Right ventricle myocardium inferior (tissue), 1 donor: ENCODE results near the gene NKD2. TPM values are rescaled to one million over a fixed set of nuclear protein-coding genes. Genes with fewer than 3 reads are reported as not detected.
A peak's percentile ranks its signal among the peaks of the same experiment; 100 is the strongest.
"Not testable (repeated sequence)": the region's sequence is repeated elsewhere in the genome, so short reads cannot be mapped to it uniquely, and the experiment has no call there.

Source experiments
- ATAC-seq: fragments of 200-7000 bp; cut with Tn5 transposase; one replicate; pipeline ENCODE4 v1.9.1; 2020; ENCODE audit warnings: mild to moderate bottlenecking, moderate library complexity
- DNase-seq: peaks from one replicate; pipeline ENCODE4 v3.0.0; 2021; ENCODE audit errors: missing footprints
- intact Hi-C: fragments of 100-400 bp; cut with DNase I; formaldehyde crosslinking; loops from one replicate; pipeline ENCODE4 v1.11.0; 2022
- long read RNA-seq: library from polyadenylated mRNA; unstranded; transcript quantifications from one replicate; pipeline ENCODE4 v2.0.0, GENCODE V29; 2021
- total RNA-seq: library from RNA; stranded (reverse); fragmentation: NEBNext Ultra II Directional; extraction: Animal tissue kit (Norgen Biotek cat#: 25700); gene quantifications from one replicate; pipeline ENCODE4 v1.2.1, GENCODE V29; 2021
- donor health status: DM: no; HTN: yes; CAD: no; lungs with severe emphysema.

The NKD2 gene, protein sequence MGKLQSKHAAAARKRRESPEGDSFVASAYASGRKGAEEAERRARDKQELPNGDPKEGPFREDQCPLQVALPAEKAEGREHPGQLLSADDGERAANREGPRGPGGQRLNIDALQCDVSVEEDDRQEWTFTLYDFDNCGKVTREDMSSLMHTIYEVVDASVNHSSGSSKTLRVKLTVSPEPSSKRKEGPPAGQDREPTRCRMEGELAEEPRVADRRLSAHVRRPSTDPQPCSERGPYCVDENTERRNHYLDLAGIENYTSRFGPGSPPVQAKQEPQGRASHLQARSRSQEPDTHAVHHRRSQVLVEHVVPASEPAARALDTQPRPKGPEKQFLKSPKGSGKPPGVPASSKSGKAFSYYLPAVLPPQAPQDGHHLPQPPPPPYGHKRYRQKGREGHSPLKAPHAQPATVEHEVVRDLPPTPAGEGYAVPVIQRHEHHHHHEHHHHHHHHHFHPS
- 4.4 TPM for total RNA-seq
- long read RNA-seq, partial matches to known transcripts = 0 of 1 reads
- long read RNA-seq, other reads (novel, unspliced or antisense) = 0 of 1 reads

DNA sequence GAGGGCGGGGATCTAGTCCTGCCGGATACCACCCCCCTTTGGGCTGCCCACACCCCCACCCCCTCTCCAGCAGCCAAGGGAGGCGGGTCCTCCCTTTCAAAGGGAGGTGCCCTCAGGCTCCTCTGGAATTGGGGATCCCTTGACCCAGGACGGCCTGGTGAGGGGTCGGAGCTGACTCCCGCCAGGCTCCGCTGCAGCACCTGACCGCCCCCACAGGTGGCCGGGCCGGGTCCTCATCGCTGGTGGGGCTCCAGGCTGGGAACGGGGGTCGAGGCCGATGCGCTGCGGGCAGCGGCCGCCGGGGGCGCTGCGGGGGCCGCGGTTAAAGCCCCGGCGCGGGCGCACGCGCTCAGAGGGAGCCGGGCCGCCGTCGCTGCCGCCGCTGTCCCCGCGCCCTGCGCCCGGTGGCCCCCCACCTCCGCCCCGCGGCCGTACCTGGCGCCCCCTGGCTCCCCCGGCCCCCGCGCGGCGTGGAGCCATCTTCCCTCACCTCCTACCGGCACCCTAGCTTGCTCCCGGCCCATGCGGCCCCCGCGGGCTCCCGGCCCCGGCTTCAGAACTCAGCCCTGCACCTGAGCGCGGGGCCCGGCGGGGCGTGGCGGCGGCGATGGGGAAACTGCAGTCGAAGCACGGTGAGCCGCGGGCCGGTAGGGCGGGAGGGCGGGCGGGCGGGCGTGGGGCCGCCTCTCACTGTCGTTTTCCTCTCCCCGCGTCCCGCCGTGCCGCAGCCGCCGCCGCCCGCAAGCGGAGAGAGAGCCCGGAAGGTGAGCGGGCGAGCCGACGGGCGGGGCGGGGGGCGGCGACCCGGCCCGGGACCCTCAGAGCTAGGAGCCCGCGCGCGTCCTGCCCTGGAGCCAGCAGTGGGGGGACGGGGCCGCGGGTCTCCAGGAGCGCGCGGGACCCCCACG lies at the start of gene NKD2:
NKD2 (plus strand) TSS at position 352 of the 908 bp plus-strand sequence; CDS start at position 608, 256 bp downstream.
- ATAC-seq = peak; percentile 23
- intact Hi-C loops = no loop called here
- no peak for DNase-seq

DNA sequence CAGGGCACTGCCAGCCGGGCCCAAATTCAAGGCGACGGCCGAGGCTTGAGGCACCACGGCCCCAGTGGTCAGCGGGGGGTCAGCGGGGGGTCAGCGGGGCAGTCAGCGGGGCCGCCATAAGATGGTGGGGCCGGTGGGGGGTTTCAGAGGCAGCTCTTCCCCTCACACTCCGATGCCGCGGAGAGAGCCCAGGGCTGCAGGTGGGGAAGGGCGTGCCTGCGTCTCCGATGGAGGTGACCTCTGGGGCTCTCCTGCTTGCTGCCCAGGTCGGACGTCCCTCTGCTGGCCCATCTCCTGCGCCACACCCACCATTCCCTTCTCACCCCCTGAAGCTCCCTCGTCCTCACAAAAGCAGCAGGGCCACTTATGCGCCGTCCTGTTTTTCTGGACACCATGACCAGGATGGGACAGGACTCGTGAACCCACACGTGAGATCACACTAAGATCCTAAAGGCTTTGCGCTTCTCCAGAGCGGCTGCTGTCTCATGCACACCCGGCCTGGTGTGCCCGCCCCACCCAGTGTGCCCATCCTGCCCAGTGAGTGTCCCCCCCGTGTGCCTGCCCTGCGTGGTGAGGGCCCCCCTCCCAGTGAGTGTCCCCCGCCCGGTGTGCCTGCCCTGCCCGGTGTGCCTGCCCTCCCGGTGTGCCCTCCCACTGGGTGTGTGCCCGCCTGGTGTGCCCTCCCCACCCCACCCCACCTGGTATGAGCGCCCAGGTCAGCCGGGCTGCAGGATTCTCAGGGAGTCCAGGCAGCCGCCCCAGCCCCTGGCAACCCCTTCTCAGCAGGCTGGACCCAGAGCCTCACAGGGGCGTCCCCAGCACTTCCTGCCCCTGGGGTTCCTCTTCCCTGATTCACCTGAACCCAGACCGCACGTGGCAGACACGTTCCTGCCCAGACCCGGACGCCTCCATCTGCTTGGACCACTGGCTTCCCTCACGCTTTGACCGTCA lies 48.7 kb upstream of the NKD2 start:
- no peak for ATAC-seq
- no peak for DNase-seq
- intact Hi-C loops = no loop called here

DNA sequence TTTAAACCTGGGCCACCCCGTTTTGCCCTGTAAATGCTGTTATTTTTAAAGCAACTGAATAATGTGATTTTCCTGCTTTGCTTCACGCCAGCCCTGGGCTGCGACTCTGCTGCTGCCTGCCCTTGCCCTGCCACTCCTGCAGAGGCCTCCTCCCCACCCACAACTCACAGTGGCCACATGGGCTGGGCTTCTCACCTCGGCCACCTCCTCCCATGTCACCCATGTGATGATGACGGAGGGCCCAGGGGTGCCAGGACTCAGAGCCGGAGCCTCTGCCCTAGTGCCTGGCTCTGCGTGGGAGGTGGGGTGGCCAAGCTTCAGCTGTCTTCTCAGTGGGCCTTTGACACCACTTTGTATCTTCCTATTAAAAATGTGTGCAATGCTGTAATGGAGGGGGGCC lies 48.1 kb upstream of the NKD2 start:
- intact Hi-C loops = no loop called here
- ATAC-seq (no peak), DNase-seq (no peak)

DNA sequence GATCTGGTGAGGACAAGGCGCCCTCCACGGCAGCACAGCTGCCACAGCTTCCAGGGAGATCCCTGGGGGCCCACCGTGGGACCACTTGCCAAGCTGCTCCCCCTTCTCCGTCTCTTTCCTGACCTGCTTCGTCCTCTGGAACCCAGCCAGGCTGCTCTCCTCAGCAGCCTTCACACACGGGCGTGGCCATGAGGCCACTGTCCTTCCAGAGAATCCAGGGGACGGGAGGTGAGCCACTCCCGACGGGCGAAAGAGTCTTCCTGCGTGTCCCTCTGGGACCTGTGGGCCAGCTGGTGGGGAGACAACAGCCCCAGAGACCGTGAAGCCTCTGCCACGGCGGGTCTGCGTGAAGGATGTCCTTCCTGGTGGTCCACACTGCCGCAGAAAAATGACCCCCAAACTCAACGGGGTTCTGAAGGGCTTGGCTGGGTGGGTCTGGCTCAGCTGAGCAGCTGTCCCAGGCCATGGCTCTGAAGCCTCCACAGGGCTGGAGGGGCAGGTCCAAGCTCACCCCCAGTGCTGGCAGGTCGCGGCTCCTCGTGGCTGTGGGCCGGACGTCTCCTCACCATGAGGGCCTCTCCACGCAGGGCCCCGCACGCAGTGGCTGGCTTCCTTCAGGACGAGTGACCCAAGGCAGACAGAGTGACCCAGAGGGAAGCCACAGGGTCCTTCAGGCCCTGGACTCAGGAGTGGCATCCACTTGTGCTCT lies 47.4 kb upstream of the NKD2 start:
- intact Hi-C loops = no loop called here
- no peak for ATAC-seq
- DNase-seq = no peak

DNA sequence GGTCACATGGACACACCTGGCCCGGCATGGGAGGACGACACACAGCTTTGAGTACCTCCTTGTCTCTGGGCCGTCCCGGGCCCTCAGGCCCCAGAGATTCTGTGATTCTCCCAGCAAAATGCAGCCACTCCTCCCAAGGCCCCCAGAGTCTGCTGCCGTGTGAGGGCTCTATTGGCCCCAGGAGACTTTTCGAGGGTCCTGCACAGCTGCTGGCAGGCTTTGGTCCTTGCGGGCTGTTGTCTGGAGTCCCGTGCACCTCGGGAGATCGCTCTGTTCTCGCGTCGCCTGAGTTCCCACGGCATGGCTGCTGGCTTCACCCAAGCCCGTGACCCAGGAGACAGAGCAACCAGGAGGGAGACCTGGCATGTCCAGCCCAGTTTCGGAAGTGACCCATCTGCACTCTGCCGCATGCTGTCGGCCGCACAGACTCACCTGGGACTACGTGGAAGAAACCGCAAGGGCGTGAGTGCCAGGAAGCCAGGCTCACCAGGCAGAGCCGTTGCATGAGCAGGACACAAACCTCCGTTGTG lies 46.8 kb upstream of the NKD2 start:
- DNase-seq (no peak), ATAC-seq (no peak)
- intact Hi-C loops = no loop called here

DNA sequence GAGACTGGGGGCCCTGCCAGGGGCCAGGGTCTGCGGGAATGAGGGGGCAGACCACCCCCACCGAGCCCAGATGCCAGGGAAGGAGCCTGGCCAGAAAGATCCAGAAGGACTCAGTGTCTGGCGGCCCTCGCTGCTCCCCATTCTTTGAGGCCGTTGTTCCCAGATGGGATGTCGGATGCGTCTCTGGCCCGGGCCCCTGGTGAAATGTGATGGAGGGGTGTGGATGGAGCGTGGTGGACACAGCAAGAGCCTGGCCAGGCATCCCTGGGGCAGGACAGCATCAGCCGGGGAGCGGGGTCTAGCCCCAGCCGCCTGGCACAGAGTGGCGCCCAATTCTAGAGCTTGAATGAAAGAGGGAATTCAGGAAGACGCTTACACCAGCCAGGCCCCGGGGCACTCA lies 46.2 kb upstream of the NKD2 start:
- DNase-seq (no peak), ATAC-seq (no peak)
- intact Hi-C loops = no loop called here

DNA sequence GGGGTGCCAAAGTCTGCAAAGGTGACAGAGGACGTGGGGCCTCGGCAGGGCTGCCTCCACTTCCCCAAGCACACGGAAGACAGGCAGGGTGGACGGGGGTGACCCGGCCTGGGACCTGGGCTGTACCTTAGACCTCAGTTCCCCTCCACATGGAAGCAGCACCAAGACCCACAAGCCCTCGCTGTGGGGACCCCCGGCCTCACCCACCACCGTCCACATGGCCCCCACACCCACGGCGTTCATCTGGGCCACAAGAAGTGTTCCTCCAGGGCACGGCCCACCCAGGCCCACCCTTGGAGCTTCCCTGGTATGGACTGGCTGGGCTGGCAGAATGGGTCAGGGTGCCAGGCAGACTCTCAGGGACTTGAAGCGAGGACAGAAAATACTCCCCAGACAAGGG lies 45.8 kb upstream of the NKD2 start:
- intact Hi-C loops = no loop called here
- no peak for DNase-seq
- ATAC-seq = no peak

DNA sequence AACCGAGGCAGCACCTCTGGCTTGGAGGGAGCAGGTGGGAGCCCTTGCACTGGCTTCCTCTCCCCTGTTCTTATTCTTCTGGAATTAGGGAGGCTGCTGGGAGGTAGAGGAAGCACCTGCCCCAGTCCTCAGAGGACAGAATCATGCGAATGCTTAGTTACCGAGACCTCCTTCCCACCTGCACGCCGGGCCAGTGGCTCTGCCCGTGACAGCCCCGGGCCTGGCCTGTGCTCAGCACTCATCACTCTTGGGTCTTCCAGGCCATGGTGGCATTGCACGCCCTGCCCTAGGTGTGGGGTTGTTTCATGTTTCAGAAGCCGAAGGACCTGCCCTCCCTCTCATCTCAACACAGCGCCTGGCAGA lies 45.3 kb upstream of the NKD2 start:
- DNase-seq (no peak), ATAC-seq (no peak)
- intact Hi-C loops = no loop called here

DNA sequence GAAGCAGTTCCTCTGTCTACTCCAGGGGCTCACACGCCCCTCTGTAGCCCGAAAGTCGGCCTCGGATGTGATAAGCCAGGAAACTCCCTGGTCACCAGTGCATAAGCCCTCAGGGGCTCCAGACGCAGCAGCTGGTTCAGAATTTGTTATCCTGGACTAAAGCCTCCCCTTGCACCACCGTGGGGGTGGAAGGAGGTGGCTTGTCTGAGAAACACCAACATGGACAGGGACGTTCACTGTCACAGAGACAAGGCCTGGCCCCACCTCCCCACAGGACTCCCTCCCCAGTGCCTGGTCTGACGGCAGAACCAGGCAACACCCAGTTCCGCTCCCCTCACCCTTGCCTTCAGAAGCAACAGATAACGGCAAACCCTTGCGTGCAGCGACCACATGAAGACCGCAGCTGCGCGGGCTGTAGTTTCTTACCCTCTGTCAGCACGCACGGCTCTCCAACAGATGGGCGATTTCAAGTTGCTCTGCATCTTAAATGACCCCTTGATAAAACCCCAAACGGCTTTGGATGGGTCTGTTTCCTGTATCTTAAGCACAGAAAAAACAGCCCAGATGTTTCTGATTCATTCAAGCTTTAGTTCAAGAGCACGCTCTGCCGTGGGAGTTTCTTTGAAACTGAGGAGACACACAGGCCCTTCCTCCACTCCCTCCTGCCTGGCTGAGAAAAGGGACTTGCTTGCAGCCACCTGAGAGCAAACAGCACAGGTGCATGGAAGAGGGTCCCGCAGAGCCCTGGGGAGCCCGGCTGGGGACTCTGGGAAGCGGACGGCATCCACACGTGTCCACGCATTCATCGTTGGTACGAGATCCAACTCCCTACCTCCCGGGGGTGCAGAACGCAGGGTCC lies 44.7 kb upstream of the NKD2 start:
- intact Hi-C loops = no loop called here
- ATAC-seq (peak; percentile 81), DNase-seq (no peak)

DNA sequence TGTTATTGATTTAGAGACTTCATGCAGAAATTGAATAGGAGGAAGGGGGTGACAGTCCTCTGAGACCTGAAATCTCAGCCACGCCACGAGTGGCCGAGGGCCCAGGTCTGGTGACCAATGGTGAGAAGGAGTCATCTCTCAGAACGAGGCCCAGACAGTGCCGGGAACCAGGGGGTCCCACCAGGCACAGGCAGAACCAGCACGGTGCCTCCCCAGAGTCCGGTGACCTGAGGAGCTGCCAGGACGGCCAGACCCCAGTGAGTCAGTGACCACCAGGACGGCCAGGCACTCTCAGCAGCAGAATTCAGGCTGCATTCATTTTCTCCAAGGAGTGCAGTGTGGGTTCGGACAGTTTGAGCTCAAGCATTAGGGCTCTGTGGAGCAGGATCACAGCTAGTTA lies 43.8 kb upstream of the NKD2 start:
- intact Hi-C loops = no loop called here
- ATAC-seq (no peak), DNase-seq (no peak)

DNA sequence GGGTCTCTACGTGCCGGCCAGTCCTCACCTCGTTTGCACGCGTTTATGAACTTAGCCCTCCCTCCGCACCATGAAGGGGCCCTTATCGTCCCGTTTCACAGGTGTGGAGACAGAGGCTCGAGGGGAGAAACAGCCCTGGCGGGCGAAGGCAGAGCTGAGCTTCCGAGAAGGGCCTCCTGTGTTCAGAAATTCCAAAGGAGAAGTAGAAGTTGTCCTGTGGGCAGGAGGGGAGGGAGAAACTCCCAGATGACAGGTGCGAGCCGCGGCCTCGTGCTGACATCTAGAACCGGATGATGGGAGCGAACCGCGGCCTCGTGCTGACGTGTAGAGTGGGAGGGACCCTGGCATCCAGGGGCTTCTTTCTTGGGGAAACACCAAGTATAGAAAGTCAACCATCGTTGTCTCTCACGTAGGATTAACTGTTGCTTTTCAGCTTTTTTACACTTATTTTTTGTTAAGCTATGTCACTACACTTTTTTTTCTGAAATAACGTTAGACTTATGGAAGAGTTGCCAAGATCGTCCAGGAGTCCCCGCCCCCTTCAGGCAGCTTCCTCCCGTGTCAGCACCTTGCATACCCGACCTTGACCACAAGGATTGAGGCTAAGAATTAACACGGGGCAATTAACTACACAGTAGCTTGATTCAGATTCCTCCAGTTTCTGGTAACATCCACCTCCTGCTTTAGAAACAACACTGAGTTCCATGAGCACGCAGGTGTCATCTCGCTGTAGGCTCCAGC lies 42.8 kb upstream of the NKD2 start:
- intact Hi-C loops = no loop called here
- no peak for DNase-seq
- ATAC-seq = no peak

DNA sequence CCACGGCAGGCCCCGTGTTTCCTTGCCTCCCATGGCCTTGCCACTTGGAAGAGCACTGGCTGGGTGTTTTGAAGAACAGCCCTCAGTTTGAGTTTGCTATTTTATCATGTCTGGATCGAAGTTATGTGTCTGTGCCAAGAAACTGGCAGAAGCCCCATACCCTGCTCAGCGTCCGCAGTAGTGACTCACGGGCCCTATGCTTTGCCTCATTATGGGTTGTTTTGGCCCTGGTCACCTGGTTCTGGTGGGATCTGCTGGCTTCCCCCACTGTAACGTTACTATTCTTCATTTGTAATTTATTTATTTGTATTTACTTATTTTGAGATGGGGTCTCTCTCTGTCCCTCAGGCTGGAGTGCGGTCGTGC lies 42.3 kb upstream of the NKD2 start:
- intact Hi-C loops = no loop called here
- DNase-seq (no peak), ATAC-seq (no peak)

DNA sequence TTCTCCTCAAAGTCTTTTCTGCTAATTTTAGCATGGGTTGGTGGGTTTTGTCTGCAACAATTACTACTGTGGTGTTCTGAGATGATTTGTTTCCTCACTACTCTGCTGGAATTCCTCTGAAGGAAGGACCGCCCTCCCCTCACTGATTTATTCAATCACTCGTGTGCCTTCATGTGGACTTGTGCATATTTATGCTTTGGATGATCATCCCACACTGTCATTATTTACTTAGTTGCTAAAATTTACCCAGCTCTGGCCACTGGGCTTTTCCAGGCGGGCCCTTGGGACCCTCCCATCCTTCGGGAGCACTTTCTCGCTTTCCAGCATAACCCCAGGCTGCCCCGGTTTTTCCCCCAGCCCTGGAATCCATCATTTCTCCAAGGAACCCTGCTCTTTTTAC lies 41.7 kb upstream of the NKD2 start:
- intact Hi-C loops = no loop called here
- DNase-seq (no peak), ATAC-seq (no peak)

DNA sequence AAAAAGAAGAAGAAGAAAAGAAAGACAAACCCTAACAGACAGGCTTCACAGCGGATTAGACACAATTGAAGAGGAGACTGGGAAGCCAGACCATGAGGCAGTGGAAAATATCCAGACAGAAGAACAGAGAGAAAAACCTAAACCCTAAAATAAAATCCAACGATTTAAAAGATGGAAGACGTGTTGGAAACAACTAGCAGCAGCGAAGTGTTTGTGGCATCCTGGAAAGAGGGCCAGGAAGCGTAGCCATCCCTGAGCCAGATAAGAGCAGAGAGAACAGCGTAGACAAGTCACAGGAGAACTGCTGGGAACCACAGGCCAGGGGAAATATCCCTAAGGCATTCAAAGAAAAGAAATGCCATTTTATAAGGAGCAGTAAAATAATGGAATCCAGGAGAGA lies 39.7 kb upstream of the NKD2 start:
- no peak for DNase-seq
- peak; percentile 51 for ATAC-seq
- intact Hi-C loops = no loop called here

DNA sequence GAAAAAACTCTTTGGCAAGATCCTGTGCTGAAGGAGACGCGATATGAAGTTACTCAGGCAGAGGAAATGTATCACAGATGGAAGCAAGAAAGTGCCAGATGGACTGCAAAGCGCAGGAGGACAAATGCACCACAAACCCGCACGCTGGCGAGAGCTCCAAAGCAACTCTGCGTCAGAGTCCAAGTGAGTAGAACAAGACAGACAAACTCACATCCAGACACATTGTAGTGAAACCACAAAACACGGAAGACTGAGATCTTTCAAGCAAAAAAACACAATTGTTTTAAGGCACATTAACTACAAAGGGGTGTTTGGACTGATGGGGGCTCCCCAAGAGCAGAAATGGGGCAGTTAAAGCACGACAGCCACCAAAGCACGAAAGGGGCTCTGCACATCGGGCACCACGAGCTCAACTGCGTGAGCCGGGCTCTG lies 39.2 kb upstream of the NKD2 start:
- DNase-seq (no peak), ATAC-seq (peak; percentile 63)
- intact Hi-C loops = no loop called here

DNA sequence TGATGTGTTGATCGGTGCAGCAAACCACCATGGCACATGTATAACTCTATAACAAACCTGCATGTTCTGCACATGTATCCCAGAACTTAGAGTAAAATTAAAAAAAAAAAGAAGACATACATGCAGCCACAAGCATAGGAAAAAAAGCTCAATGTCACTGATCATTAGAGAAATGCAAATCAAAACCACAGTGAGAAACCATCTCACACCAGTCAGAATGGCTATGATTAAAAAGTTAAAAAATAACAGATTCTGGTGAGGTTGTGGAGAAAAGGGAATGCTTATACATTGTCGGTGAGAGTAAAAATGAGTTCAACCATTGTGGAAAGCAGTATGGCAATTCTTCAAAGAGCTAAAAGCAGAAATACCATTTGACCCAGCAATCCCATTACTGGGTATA lies 36.0 kb upstream of the NKD2 start:
- DNase-seq, intact Hi-C loops: not testable (repeated sequence)

More for the DNA sequence above, 36.0 kb upstream of the NKD2 start:
- not testable (repeated sequence) for ATAC-seq
